Loucy (cell line): ENCODE data around the gene CKLF.
A peak's percentile ranks its signal among the peaks of the same experiment; 100 is the strongest.

Source experiments
- H2AFZ ChIP-seq: fragments of 200-600 bp; sonication (generic); 2 replicates; pipeline ENCODE4 v1.6.0; 2016; ENCODE audit warnings: antibody characterized with exemption, mild to moderate bottlenecking, low read length, moderate library complexity
- H3F3A ChIP-seq: fragments of 200-600 bp; 2 replicates; pipeline ENCODE4 v1.6.0; 2016; ENCODE audit warnings: antibody characterized with exemption, low read depth, mild to moderate bottlenecking
- H3K27me3 ChIP-seq: fragments of 200-600 bp; sonication (generic); 2 replicates; pipeline ENCODE4 v1.6.1; 2014; ENCODE audit warnings: low read length, mild to moderate bottlenecking; ENCODE audit not compliant: insufficient read depth, poor library complexity, severe bottlenecking
- H3K36me3 ChIP-seq: fragments of 200-600 bp; sonication (generic); 2 replicates; pipeline ENCODE4 v1.6.1; 2016; ENCODE audit warnings: low read length; ENCODE audit not compliant: insufficient read depth
- H3K4me1 ChIP-seq: fragments of 200-600 bp; sonication (generic); 2 replicates; pipeline ENCODE4 v1.5.1; 2014; ENCODE audit warnings: low read length, mild to moderate bottlenecking; ENCODE audit not compliant: insufficient read depth, poor library complexity, severe bottlenecking
- H3K4me2 ChIP-seq: fragments of 200-600 bp; sonication (generic); 2 replicates; pipeline ENCODE4 v1.6.0; 2014; ENCODE audit warnings: antibody characterized with exemption, low read length, low read depth, mild to moderate bottlenecking; ENCODE audit not compliant: poor library complexity, severe bottlenecking
- H3K4me3 ChIP-seq: fragments of 200-600 bp; sonication (generic); 2 replicates; pipeline ENCODE4 v1.5.1; 2014; ENCODE audit warnings: low read length, mild to moderate bottlenecking, mixed read lengths; ENCODE audit not compliant: poor library complexity, severe bottlenecking
- H3K79me2 ChIP-seq: fragments of 200-600 bp; sonication (generic); 2 replicates; pipeline ENCODE4 v1.6.1; 2014; ENCODE audit warnings: low read length; ENCODE audit not compliant: insufficient read depth
- H3K9ac ChIP-seq: fragments of 200-600 bp; sonication (generic); 2 replicates; pipeline ENCODE4 v1.6.0; 2014; ENCODE audit warnings: mild to moderate bottlenecking, low read depth, low read length, moderate library complexity; ENCODE audit not compliant: poor library complexity, severe bottlenecking
- H3K9me2 ChIP-seq: fragments of 200-600 bp; sonication (generic); replicated peaks from 2 replicates; pipeline ENCODE4 v1.6.1; 2016; ENCODE audit warnings: low read depth, low read length, mixed read lengths
- H3K9me3 ChIP-seq: fragments of 200-600 bp; sonication (generic); 2 replicates; pipeline ENCODE4 v1.6.1; 2014; ENCODE audit warnings: mild to moderate bottlenecking, antibody characterized with exemption, low read length, low read depth; ENCODE audit not compliant: insufficient read depth
- H4K20me1 ChIP-seq: fragments of 200-600 bp; sonication (generic); 2 replicates; pipeline ENCODE4 v1.6.0; 2014; ENCODE audit warnings: antibody characterized with exemption, low read length, mild to moderate bottlenecking; ENCODE audit not compliant: insufficient read depth, poor library complexity, severe bottlenecking
- EZH2phosphoT487 ChIP-seq: fragments of 200-600 bp; IDR thresholded peaks from 2 replicates; pipeline ENCODE4 v1.6.1; 2018; ENCODE audit warnings: antibody characterized with exemption, mild to moderate bottlenecking, moderate library complexity, borderline replicate concordance
- TF ChIP-seq, protein P1 (sequence below): fragments of 200-600 bp; sonication (generic); conservative IDR thresholded peaks from 2 replicates; pipeline ENCODE4 v1.5.1; 2014; ENCODE audit warnings: mild to moderate bottlenecking, antibody characterized with exemption, low read length

Gene CKLF

DNA sequence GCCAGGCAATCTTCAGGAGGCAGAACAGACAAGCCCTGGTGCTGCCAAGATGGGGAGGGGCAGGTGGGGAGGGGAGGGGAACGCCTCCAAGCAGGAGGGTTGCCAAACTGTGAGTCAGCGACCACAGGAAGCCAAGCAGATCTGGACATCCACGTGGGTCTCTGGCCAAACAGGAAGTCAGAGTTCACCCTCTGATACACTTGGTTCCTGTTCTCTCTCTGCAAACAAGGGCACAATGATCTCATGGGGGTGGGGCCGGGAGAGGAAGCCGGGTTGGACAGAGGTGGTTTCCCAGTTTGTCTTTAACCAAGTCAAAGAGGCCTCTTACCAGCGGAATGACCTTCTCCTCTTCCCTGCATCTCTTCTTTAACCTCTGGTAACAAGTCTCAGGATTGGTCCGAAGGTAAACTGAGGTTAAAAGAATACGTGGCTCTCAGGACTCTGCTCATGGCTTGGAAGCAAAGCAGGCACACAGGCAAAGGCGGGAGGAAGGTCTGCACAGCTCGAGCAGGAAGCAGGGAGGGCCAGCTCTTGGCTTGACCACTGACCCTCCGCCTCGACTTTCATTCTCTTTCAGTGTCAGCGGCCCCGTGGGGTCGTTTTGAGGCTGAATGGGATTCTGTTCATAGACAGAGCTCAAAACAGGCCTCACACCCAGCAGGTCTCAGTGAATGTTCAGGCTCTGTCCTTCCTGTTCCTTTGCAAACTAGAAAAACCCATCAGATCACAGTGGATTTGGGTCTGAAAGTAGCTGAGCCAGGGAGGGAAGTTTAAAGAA is 35.4 kb upstream of the CKLF start:
- Histone ChIP-seq H3F3A (peaks cover 6% of the 10 kb centered on the region; the same call in 1 of the 2 replicates), H3K27me3 (no peaks in the 10 kb centered on the region), H3K9me3 (no peaks in the 10 kb centered on the region), H4K20me1 (no peaks in the 10 kb centered on the region), H3K36me3 (no peaks in the 10 kb centered on the region; the same call in 1 of the 2 replicates), H3K9me2 (no peaks in the 10 kb centered on the region), H3K4me3 (peak overlapping the region; percentile 60), H3K4me1 (peaks cover 54% of the 10 kb centered on the region), H3K4me2 (peak overlapping the region; percentile 76), H3K79me2 (peaks cover 8% of the 10 kb centered on the region; the same call in 1 of the 2 replicates), H3K9ac (peak overlapping the region; percentile 75), H2AFZ (peak overlapping the region; percentile 10; the same call in 1 of the 2 replicates)
- TF ChIP-seq, protein P1, sequence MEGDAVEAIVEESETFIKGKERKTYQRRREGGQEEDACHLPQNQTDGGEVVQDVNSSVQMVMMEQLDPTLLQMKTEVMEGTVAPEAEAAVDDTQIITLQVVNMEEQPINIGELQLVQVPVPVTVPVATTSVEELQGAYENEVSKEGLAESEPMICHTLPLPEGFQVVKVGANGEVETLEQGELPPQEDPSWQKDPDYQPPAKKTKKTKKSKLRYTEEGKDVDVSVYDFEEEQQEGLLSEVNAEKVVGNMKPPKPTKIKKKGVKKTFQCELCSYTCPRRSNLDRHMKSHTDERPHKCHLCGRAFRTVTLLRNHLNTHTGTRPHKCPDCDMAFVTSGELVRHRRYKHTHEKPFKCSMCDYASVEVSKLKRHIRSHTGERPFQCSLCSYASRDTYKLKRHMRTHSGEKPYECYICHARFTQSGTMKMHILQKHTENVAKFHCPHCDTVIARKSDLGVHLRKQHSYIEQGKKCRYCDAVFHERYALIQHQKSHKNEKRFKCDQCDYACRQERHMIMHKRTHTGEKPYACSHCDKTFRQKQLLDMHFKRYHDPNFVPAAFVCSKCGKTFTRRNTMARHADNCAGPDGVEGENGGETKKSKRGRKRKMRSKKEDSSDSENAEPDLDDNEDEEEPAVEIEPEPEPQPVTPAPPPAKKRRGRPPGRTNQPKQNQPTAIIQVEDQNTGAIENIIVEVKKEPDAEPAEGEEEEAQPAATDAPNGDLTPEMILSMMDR, result no peak
- TF ChIP-seq EZH2phosphoT487, result no peak

DNA sequence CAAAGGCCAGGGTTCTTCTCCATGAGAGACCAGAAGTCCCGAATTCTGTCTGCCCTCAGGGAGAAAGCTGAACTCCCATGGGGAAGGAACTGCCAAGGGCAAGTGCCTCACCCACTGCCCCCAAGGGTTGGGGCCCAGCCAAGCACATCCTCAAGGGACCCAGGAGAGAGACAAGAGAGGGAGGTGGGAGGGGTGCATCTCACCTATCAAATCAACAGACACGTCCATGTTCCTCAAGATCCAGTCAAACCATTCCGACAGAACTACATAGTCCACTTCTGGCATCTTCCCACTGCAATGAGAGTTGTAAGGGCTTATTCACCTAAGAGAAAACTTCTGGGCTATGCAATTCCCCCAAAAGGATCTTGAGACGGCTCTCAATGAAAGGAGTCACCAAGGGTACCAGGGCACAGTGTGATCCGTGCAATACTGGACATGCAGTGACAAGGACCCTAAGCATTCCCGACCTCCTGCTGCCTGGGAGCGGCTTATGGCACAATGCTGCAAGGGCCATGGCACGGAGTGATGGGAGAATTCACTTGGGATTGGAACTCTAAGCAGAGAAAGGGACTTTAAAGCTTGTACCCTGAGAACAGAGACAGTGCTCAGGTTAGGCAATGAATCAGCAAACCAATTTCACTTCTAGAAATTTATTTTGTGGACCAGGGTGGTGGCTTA is 34.7 kb upstream of the CKLF start:
- no peaks in the 10 kb centered on the region for H3K9me3 ChIP-seq
- H3K4me3 ChIP-seq, result peak overlapping the region; percentile 60
- peak overlapping the region; percentile 75 for H3K9ac ChIP-seq
- H3K9me2 ChIP-seq, result no peaks in the 10 kb centered on the region
- no peak overlapping the region for H2AFZ ChIP-seq
- TF ChIP-seq EZH2phosphoT487, result no peak
- TF ChIP-seq, protein P1, result no peak
- peaks cover 57% of the 10 kb centered on the region for H3K4me1 ChIP-seq
- no peaks in the 10 kb centered on the region for H3K27me3 ChIP-seq
- peaks cover 8% of the 10 kb centered on the region; the same call in 1 of the 2 replicates for H3K79me2 ChIP-seq
- peaks cover 6% of the 10 kb centered on the region; the same call in 1 of the 2 replicates for H3F3A ChIP-seq
- H4K20me1 ChIP-seq, result no peaks in the 10 kb centered on the region
- no peaks in the 10 kb centered on the region; the same call in 1 of the 2 replicates for H3K36me3 ChIP-seq
- peak overlapping the region; percentile 76 for H3K4me2 ChIP-seq

GRCh38 chr16:66519482-66520373 is 32.6 kb upstream of the CKLF start:
- peaks cover 19% of the 10 kb centered on the region for H3F3A ChIP-seq
- H3K79me2 ChIP-seq, result peaks cover 8% of the 10 kb centered on the region; the same call in 1 of the 2 replicates
- no peaks in the 10 kb centered on the region for H3K27me3 ChIP-seq
- no peaks in the 10 kb centered on the region for H3K9me2 ChIP-seq
- H3K4me2 ChIP-seq, result no peak overlapping the region
- H3K36me3 ChIP-seq, result no peaks in the 10 kb centered on the region; the same call in 1 of the 2 replicates
- H2AFZ ChIP-seq, result no peak overlapping the region
- H4K20me1 ChIP-seq, result no peaks in the 10 kb centered on the region
- no peaks in the 10 kb centered on the region for H3K9me3 ChIP-seq
- no peak overlapping the region for H3K9ac ChIP-seq
- TF ChIP-seq, protein P1, result no peak
- TF ChIP-seq EZH2phosphoT487, result no peak
- H3K4me3 ChIP-seq, result no peak overlapping the region
- peaks cover 76% of the 10 kb centered on the region for H3K4me1 ChIP-seq
